GM12878 (cell line): ENCODE results near the gene TYW3. TPM values are rescaled to one million over a fixed set of nuclear protein-coding genes. Genes with fewer than 3 reads are reported as not detected.

Source experiments
- ATAC-seq: fragments of 200-7000 bp; cut with Tn5 transposase; 3 replicates; pipeline ENCODE4 v1.9.1; 2020; ENCODE audit warnings: mild to moderate bottlenecking, moderate library complexity
- BruUV-seq: library from RNA; stranded (reverse); fragments of 400-500 nt; replicated peaks from 2 replicates; lab custom pipeline; 2021; lab: Mats Ljungman, UMichigan
- CTCF ChIA-PET: fragments of 300-600 bp; sonication (Branson Sonifier 250); formaldehyde crosslinking; extraction: SDS; loops from one replicate; lab custom pipeline; 2021; ENCODE audit warnings: inconsistent platforms; lab: Yijun Ruan, JAX
- POLR2A ChIA-PET: fragments of 350-600 bp; formaldehyde crosslinking; extraction: SDS; loops from one replicate; lab custom pipeline; 2021; ENCODE audit warnings: inconsistent platforms; lab: Charles Lee
- RAD21 ChIA-PET: fragments of 300-600 bp; sonication (Branson Sonifier 250); formaldehyde crosslinking; loops from one replicate; lab custom pipeline; 2023; ENCODE audit warnings: antibody characterized with exemption; ENCODE audit not compliant: unreplicated experiment; lab: Charles Lee
- SMC1A ChIA-PET: fragments of 300-600 bp; sonication (Branson Sonifier 250); formaldehyde crosslinking; loops from one replicate; lab custom pipeline; 2023; ENCODE audit not compliant: unreplicated experiment, uncharacterized antibody; lab: Charles Lee
- DNase-seq: peaks from one replicate; pipeline ENCODE4 v3.0.0-alpha.2; 2011; ENCODE audit warnings: low read depth, low spot score
- FAIRE-seq: peaks from 3 replicates; lab custom pipeline; 2011; peaks lifted over from hg19 to GRCh38; lab: Jason Lieb, UNC
- H2AFZ ChIP-seq: 2 replicates; pipeline ENCODE4 v1.6.0; 2011; ENCODE audit warnings: low read depth, low read length, control low read depth; ENCODE audit not compliant: control insufficient read depth
- H3K27ac ChIP-seq: 2 replicates; pipeline ENCODE4 v1.5.1; 2011; ENCODE audit warnings: control low read depth; ENCODE audit not compliant: control insufficient read depth, insufficient read depth
- H3K27me3 ChIP-seq, 2 experiments: replicated peaks in 1 of 2; 2 replicates each; pipeline versions ENCODE4 v1.6.0 to v1.6.1; 2011; ENCODE audit warnings: low read length in 1 of 2; ENCODE audit not compliant: control insufficient read depth in 2 of 2, insufficient read depth in 2 of 2
- H3K36me3 ChIP-seq, 2 experiments: 2 replicates each; pipeline ENCODE4 v1.5.1; 2011; ENCODE audit warnings: low read length in 1 of 2; ENCODE audit not compliant: control insufficient read depth in 2 of 2, insufficient read depth in 2 of 2
- H3K4me1 ChIP-seq: 2 replicates; pipeline ENCODE4 v1.6.1; 2011; ENCODE audit warnings: mild to moderate bottlenecking, low read length, moderate library complexity, mixed read lengths; ENCODE audit not compliant: control insufficient read depth, insufficient read depth
- H3K4me2 ChIP-seq: 2 replicates; pipeline ENCODE4 v1.6.0; 2011; ENCODE audit warnings: control low read depth; ENCODE audit not compliant: control insufficient read depth, insufficient read depth
- H3K4me3 ChIP-seq: fragments of 200-600 bp; sonication (generic); 2 replicates; pipeline ENCODE4 v1.5.1; 2016
- H3K79me2 ChIP-seq: 2 replicates; pipeline ENCODE4 v1.6.0; 2011; ENCODE audit warnings: low read length; ENCODE audit not compliant: control insufficient read depth, insufficient read depth
- H3K9ac ChIP-seq: 2 replicates; pipeline ENCODE4 v1.8.0; 2011; ENCODE audit warnings: low read length, control low read depth, mixed read lengths; ENCODE audit not compliant: control insufficient read depth, insufficient read depth
- H3K9me3 ChIP-seq: replicated peaks from 3 replicates; pipeline ENCODE4 v1.5.1; 2011; ENCODE audit warnings: mild to moderate bottlenecking, low read length; ENCODE audit not compliant: control insufficient read depth, insufficient read depth
- H4K20me1 ChIP-seq: 2 replicates; pipeline ENCODE4 v1.6.0; 2011; ENCODE audit not compliant: control insufficient read depth, insufficient read depth
- MXI1 ChIP-seq: fragments of 150-350 bp; IDR thresholded peaks from 2 replicates; pipeline ENCODE4 v1.6.1; 2011; ENCODE audit warnings: low read depth, mild to moderate bottlenecking, inconsistent platforms, low read length, improper control_type of control experiment
- SIX5 ChIP-seq: IDR thresholded peaks from 2 replicates; pipeline ENCODE4 v1.6.1; 2011; ENCODE audit warnings: mild to moderate bottlenecking, low read depth, low read length, moderate library complexity; ENCODE audit not compliant: severe bottlenecking
- WGBS: methylation state at CpG from one replicate; pipeline ENCODE4 v1.1.6; 2016; ENCODE audit warnings: low lambda C conversion rate; ENCODE audit not compliant: insufficient replicate concordance, insufficient coverage; ENCODE audit errors: missing lambda C conversion rate; 5-methylcytosine and 5-hydroxymethylcytosine counted together
- in situ Hi-C: fragments of 300-500 bp; cut with MboI; formaldehyde crosslinking; loops from 9 replicates; pipeline ENCODE4 v1.14.3; 2018; ENCODE audit warnings: mixed read lengths
- intact Hi-C: fragments of 100-400 bp; cut with micrococcal nuclease; formaldehyde crosslinking; loops from one replicate; pipeline ENCODE4 v1.14.2; 2022; ENCODE audit not compliant: unreplicated experiment
- polyA plus RNA-seq, 11 experiments: library from polyadenylated mRNA; depleted of rRNA in 4 of 11; unstranded in 6 of 11; stranded (reverse) in 5 of 11; fragments of >200 nt; fragmentation: Nextera tagmentation in 4 of 11; fragmentation: Illumina TruSeq in 1 of 11; extraction: Ambion mirVana in 4 of 11; extraction: Trizol in 1 of 11; gene quantifications; 1 replicate in 1 of 11; 2 replicates in 10 of 11; pipeline versions ENCODE4 v1.2.1 to v1.2.3, GENCODE V29; 2011 to 2016; ENCODE audit warnings: inconsistent platforms in 2 of 11, missing spikeins in 2 of 11, low read depth in 1 of 11
- total RNA-seq, 4 experiments: library from RNA; depleted of rRNA in 3 of 4; stranded (reverse); fragments of >200 nt in 3 of 4; fragmentation: Illumina TruSeq in 1 of 4; extraction: Trizol in 1 of 4; gene quantifications; 2 replicates each; pipeline versions ENCODE4 v1.2.1 to v1.2.3, GENCODE V29; 2013 to 2021
- TF ChIP-seq, protein P1 (sequence below): IDR thresholded peaks from 2 replicates; pipeline ENCODE4 v1.6.1; 2012; ENCODE audit warnings: mild to moderate bottlenecking, low read depth, low read length
- TF ChIP-seq, protein P2 (sequence below): fragments of 450-650 bp; IDR thresholded peaks from 2 replicates; pipeline ENCODE4 v1.6.1; 2016; ENCODE audit warnings: mild to moderate bottlenecking, moderate library complexity, borderline replicate concordance

Gene TYW3
- total and polyA plus RNA-seq, 10 of the 15 experiments (the other 5 are each of a cell fraction or from before 2014, with no cell fraction given), result 18.6 to 54.4 (median 32.8) TPM

DNA sequence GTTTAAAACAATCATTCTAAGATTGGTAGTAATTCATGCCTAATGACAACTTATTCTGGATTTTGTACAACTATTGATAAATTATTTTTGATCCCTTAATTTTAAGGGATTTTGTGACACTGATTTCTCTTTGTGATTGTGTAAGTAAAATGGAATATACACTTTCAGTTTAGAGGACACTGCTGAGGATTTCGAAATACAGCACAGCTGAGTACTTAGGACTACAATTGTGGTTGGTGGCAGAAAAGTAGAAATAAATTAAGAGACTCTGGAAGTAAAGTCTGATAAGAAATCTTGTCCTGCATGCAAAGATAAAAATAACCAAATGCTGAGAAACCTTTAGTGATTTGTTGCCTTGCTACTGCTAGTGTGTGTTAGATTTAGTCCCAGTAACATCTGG, 40.0 kb downstream of the TYW3 start:
- Histone ChIP-seq H3K27ac (no peak overlapping the region), H3K9me3 (no peaks in the 10 kb centered on the region), H3K4me1 (no peaks in the 10 kb centered on the region), H3K79me2 (no peaks in the 10 kb centered on the region), H3K27me3 (no peaks in the 10 kb centered on the region; a peak in 1 of 4 replicates), H3K36me3 (no peaks in the 10 kb centered on the region), H3K4me2 (no peak overlapping the region), H2AFZ (no peak overlapping the region), H4K20me1 (no peaks in the 10 kb centered on the region), H3K4me3 (no peak overlapping the region), H3K9ac (no peak overlapping the region)
- no peak for FAIRE-seq
- SMC1A ChIA-PET, result interaction anchor here (0.9 to 1.4 kb wide), 2 partner anchors 13 to 430 kb away, joined by 3 read pairs; no protein-coding TSS in a partner anchor
- no peak for DNase-seq
- intact Hi-C loops, result loop anchor here (1.0 to 10.0 kb wide), 4 partner anchors 162 to 430 kb away; no protein-coding TSS in a partner anchor
- ATAC-seq, result no peak
- RAD21 ChIA-PET, result no interaction called here
- TF ChIP-seq, protein P1, sequence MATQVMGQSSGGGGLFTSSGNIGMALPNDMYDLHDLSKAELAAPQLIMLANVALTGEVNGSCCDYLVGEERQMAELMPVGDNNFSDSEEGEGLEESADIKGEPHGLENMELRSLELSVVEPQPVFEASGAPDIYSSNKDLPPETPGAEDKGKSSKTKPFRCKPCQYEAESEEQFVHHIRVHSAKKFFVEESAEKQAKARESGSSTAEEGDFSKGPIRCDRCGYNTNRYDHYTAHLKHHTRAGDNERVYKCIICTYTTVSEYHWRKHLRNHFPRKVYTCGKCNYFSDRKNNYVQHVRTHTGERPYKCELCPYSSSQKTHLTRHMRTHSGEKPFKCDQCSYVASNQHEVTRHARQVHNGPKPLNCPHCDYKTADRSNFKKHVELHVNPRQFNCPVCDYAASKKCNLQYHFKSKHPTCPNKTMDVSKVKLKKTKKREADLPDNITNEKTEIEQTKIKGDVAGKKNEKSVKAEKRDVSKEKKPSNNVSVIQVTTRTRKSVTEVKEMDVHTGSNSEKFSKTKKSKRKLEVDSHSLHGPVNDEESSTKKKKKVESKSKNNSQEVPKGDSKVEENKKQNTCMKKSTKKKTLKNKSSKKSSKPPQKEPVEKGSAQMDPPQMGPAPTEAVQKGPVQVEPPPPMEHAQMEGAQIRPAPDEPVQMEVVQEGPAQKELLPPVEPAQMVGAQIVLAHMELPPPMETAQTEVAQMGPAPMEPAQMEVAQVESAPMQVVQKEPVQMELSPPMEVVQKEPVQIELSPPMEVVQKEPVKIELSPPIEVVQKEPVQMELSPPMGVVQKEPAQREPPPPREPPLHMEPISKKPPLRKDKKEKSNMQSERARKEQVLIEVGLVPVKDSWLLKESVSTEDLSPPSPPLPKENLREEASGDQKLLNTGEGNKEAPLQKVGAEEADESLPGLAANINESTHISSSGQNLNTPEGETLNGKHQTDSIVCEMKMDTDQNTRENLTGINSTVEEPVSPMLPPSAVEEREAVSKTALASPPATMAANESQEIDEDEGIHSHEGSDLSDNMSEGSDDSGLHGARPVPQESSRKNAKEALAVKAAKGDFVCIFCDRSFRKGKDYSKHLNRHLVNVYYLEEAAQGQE, result no peak
- no peak for TF ChIP-seq MXI1
- TF ChIP-seq, protein P2, sequence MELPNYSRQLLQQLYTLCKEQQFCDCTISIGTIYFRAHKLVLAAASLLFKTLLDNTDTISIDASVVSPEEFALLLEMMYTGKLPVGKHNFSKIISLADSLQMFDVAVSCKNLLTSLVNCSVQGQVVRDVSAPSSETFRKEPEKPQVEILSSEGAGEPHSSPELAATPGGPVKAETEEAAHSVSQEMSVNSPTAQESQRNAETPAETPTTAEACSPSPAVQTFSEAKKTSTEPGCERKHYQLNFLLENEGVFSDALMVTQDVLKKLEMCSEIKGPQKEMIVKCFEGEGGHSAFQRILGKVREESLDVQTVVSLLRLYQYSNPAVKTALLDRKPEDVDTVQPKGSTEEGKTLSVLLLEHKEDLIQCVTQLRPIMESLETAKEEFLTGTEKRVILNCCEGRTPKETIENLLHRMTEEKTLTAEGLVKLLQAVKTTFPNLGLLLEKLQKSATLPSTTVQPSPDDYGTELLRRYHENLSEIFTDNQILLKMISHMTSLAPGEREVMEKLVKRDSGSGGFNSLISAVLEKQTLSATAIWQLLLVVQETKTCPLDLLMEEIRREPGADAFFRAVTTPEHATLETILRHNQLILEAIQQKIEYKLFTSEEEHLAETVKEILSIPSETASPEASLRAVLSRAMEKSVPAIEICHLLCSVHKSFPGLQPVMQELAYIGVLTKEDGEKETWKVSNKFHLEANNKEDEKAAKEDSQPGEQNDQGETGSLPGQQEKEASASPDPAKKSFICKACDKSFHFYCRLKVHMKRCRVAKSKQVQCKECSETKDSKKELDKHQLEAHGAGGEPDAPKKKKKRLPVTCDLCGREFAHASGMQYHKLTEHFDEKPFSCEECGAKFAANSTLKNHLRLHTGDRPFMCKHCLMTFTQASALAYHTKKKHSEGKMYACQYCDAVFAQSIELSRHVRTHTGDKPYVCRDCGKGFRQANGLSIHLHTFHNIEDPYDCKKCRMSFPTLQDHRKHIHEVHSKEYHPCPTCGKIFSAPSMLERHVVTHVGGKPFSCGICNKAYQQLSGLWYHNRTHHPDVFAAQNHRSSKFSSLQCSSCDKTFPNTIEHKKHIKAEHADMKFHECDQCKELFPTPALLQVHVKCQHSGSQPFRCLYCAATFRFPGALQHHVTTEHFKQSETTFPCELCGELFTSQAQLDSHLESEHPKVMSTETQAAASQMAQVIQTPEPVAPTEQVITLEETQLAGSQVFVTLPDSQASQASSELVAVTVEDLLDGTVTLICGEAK, result no peak
- TF ChIP-seq SIX5, result no peak
- no TSS peak for BruUV-seq
- CTCF ChIA-PET, result interaction anchor here (1.1 to 4.8 kb wide), 5 partner anchors 10 to 430 kb away, joined by 3 to 44 read pairs (median 3); no protein-coding TSS in a partner anchor
- 0% methylated on average over 1 of the region's 1 CpG for whole genome bisulfite sequencing
- in situ Hi-C loops, result no loop called here
- POLR2A ChIA-PET, result no interaction called here
